NCI-H524 (cell line): ENCODE data around the gene ACTR3.

Experiments
- DNase-seq, 2 experiments: peaks; one replicate each; lab custom pipeline; 2025; lab: John Stamatoyannopoulos, UW

The ACTR3 gene

DNA sequence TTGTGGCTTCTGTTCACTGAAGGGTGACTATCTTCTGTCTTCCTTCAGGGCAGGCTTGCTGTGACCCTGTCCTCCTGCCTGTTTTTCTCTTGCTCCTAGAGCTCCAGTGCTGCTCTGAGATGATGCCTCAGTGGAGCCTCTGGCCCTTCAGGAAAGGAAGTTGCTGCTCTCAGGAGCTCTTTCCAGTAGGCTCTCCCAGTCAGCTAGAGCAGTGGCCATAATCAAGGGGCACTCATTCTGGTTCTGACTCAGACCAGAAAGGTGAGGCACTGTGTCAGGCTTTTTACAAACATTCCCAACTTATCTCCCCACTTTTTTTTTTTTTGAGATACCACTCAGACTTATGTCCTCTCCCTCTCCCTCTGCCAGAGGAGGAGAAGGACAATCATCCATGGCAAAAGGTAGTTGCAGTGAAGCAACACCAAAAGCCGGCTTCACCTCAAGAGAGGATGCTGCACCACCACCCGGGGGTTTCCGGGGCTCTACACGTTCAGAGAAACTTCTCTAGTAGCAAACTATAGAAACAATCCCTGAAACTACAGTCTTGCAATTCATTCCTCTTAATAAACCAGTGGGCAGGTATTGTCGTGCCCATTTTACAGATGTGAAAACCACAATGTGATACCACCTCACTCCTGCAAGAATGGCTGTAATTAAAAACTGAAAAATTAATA lies 115.4 kb downstream of the ACTR3 start:
- DNase-seq = no peak

DNA sequence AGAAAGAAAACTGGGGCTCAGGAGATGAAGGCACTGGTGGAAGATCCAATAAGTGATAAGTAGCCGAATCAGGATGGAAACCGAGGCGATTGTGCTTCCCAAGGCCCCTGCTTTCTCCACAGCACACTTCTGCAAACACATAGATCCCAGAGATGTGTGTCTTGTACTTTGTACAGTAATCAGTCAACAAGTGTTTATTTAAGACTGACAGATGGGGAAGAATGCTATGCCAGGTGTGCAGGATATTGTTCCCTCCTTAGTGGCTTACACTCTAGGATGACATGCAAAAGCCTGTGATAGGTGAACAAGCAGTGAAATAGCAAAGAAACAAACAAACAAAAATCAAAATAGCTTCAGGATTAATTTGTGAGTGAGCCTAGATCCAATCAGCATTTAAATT lies 116.6 kb downstream of the ACTR3 start:
- DNase-seq = peak in 1 of 2 experiments; percentile 10

DNA sequence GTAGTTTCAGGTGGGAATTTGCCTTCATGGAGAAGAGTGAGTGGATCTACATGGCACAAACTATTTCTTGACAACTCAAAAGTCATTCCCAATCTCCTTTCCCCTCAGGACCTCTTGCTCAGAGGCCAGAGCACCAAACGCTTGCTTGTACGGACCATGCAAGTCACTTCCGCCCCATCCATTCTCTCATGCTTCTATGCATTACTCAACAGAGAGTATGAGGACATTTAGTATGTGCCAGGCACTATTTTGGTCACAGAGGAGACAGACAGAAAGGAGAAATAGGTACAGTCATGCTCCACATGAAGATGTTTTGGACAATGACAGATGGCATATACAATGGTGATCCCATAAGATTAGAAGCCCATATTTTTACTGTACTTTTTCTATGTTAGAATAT lies 117.5 kb downstream of the ACTR3 start:
- DNase-seq = no peak

DNA sequence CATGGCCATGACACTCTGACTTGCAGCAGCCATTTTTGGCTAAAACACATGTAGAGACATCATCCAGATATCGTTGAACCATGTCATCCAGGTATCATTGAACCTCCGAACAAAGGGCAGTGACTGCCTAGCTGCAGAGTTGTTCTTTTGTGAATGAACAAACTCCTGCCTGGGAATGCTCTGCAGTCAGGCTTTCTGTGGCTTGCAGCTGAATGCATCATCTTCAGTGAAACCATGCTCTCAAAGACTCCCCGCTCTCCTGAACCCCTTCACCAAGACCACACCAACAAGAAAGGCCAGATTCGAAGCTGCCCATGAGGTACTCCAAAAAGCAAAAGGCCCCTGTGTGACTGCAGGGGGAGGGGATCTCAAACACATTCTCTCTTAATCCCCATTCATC lies 118.8 kb downstream of the ACTR3 start:
- DNase-seq = no peak

DNA sequence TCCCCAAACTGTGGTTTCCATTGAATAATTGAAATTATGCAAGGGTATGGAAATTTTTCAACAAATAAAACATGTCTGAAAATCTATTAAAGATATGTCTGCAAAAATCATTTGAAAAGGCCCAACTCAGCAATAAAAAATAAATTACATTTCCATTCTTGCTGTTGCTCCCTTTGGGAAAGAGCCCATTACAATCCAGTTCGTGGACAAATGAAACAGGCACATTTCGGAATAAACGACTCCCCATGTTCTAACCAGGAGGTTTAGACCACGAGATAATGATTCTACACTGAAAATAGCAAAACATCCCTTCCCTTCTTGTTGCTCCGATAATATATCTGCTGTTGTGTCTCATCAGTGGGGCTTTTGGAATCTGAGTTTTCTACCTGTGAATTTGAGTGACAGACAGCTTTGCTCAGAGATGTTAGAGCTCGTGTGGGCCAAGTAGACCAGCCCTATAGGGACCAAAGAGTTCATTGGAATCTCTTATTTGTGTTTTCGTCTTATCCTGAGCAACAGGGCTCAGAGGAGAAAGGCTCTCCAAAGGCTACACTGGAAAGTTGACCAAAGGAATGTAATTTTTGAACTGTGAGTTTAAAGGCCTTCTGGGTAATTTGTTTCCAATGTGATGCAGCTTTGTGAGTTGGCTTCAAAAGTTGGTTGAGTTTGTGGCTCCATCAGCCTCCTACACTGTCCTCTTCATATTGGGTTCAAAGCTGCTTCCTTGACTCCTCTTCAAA lies 119.5 kb downstream of the ACTR3 start:
- no peak for DNase-seq

DNA sequence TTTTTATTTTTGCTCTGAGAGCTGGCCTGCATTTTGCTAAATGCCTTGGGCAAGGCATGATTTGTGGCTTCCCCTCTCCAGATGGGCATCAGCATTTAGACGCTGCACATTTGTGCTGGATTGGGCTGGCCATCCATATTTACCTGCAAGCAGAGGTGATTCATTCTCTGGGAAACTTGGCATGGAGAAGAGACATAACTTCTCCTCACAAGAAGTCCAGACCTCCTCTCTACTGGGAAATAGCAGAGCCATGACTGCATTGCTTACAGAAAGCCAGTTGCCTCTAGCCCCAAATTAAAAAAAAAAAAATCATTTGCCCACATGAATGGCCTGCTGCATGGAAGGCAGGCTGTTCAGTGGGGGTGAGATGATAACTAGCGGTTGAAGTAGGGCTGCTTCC lies 120.1 kb downstream of the ACTR3 start:
- DNase-seq = no peak

DNA sequence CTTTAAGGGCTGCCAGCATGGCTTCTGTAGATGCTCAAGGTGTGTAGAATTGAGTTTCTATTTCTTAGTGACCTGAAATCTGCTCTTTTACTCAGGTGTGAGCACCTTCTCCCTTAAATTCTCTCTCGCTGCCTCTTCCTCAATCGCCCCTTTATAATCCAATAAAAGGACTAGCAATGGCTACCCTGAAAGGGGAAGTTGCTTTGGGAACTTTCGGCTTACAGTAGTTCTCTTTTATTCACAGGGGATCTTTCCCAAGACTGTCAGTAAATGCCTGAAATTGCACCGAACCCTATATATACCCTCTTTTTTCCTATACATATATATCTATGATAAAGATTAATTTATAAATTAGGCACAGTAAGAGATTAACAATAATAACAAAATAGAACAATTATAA lies 121.8 kb downstream of the ACTR3 start:
- DNase-seq = no peak
